SK-N-SH (cell line): ENCODE results near the gene SLIT2. TPM values are rescaled to one million over a fixed set of nuclear protein-coding genes. Genes with fewer than 3 reads are reported as not detected.

ENCODE experiments used
- CTCF ChIA-PET: fragments of 300-600, 350-600 bp; formaldehyde crosslinking; extraction: SDS; loops from one replicate; lab custom pipeline; 2021; lab: Yijun Ruan, JAX
- POLR2A ChIA-PET: fragments of 350-600 bp; sonication (Branson Sonifier 250); formaldehyde crosslinking; extraction: SDS; loops from one replicate; lab custom pipeline; 2020; ENCODE audit warnings: antibody characterized with exemption, inconsistent platforms; lab: Yijun Ruan, JAX
- DNase-seq: peaks from one replicate; pipeline ENCODE4 v3.0.0; 2012
- H2AFZ ChIP-seq: fragments of 200-600 bp; sonication (generic); 2 replicates; pipeline ENCODE4 v1.8.1; 2016; ENCODE audit warnings: antibody characterized with exemption, mild to moderate bottlenecking, low read depth
- H3F3A ChIP-seq: fragments of 200-600 bp; sonication (generic); replicated peaks from 2 replicates; pipeline ENCODE3; 2016; ENCODE audit warnings: antibody characterized with exemption, mild to moderate bottlenecking; ENCODE audit not compliant: insufficient read depth
- H3K27ac ChIP-seq, 2 experiments: fragments of 200-500 bp in 1 of 2; fragments of 200-600 bp in 1 of 2; sonication (Bioruptor generic) in 1 of 2; sonication (generic), shearing (Covaris generic) in 1 of 2; 2 replicates each; pipeline versions ENCODE4 v1.5.1 to v1.6.1; 2014 to 2016; ENCODE audit warnings: low read depth in 2 of 2, inconsistent platforms in 1 of 2, low read length in 1 of 2, mild to moderate bottlenecking in 1 of 2, mixed read lengths in 1 of 2
- H3K27me3 ChIP-seq: fragments of 200-600 bp; sonication (generic), shearing (Covaris generic); 2 replicates; pipeline ENCODE4 v1.6.1; 2016; ENCODE audit warnings: mixed run types; ENCODE audit not compliant: insufficient read depth
- H3K36me3 ChIP-seq, 2 experiments: fragments of 200-500 bp in 1 of 2; fragments of 200-600 bp in 1 of 2; sonication (Bioruptor generic) in 1 of 2; sonication (generic) in 1 of 2; replicated peaks in 1 of 2; 2 replicates each; pipeline versions ENCODE3 to v1.5.1; 2014 to 2016; ENCODE audit warnings: low read length in 1 of 2, mild to moderate bottlenecking in 1 of 2; ENCODE audit not compliant: insufficient read depth in 2 of 2, control insufficient read depth in 1 of 2
- H3K4me1 ChIP-seq, 2 experiments: fragments of 200-500 bp in 1 of 2; fragments of 200-600 bp in 1 of 2; sonication (Bioruptor generic) in 1 of 2; sonication (generic), shearing (Covaris generic) in 1 of 2; 2 replicates each; pipeline versions ENCODE4 v1.5.1 to v1.6.1; 2014 to 2016; ENCODE audit warnings: low read depth in 1 of 2, low read length in 1 of 2, mixed run types in 1 of 2; ENCODE audit not compliant: insufficient read depth in 2 of 2, control insufficient read depth in 1 of 2
- H3K4me2 ChIP-seq: fragments of 200-600 bp; sonication (generic), shearing (Covaris generic); 2 replicates; pipeline ENCODE4 v1.6.1; 2017; ENCODE audit warnings: mixed run types
- H3K4me3 ChIP-seq, 2 experiments: fragments of 200-500 bp in 1 of 2; fragments of 200-600 bp in 1 of 2; sonication (Bioruptor generic) in 1 of 2; sonication (generic), shearing (Covaris generic) in 1 of 2; 2 replicates each; pipeline versions ENCODE4 v1.5.1 to v1.8.1; 2014 to 2016; ENCODE audit warnings: low read depth in 2 of 2, inconsistent platforms in 1 of 2, low read length in 1 of 2, mild to moderate bottlenecking in 1 of 2, mixed read lengths in 1 of 2, moderate library complexity in 1 of 2
- H3K79me2 ChIP-seq: fragments of 200-600 bp; sonication (generic); 2 replicates; pipeline ENCODE4 v1.8.1; 2017; ENCODE audit warnings: mild to moderate bottlenecking; ENCODE audit not compliant: insufficient read depth
- H3K9ac ChIP-seq: fragments of 200-600 bp; sonication (generic); 2 replicates; pipeline ENCODE4 v1.6.1; 2017; ENCODE audit warnings: mixed run types
- H3K9me2 ChIP-seq: fragments of 200-600 bp; sonication (generic); 2 replicates; pipeline ENCODE4 v1.6.1; 2017; ENCODE audit warnings: mixed run types
- H3K9me3 ChIP-seq: fragments of 200-600 bp; sonication (generic); 2 replicates; pipeline ENCODE4 v1.6.1; 2017; ENCODE audit warnings: mixed run types, mild to moderate bottlenecking, moderate library complexity
- H4K20me1 ChIP-seq: fragments of 200-600 bp; sonication (generic); 2 replicates; pipeline ENCODE4 v1.6.1; 2017; ENCODE audit warnings: mild to moderate bottlenecking, mixed run types; ENCODE audit not compliant: insufficient read depth
- CHD2 ChIP-seq: fragments of 150-350 bp; IDR thresholded peaks from 2 replicates; pipeline ENCODE4 v1.6.1; 2018; ENCODE audit warnings: low read length; ENCODE audit not compliant: partially characterized antibody
- EZH2phosphoT487 ChIP-seq: fragments of 200-600 bp; sonication (generic); IDR thresholded peaks from 2 replicates; pipeline ENCODE4 v1.6.1; 2017; ENCODE audit warnings: low read depth, mixed run types, mild to moderate bottlenecking, antibody characterized with exemption, moderate library complexity, borderline replicate concordance
- FOSL2 ChIP-seq: IDR thresholded peaks from 2 replicates; pipeline ENCODE4 v1.4.0; 2012; ENCODE audit warnings: low read depth, mild to moderate bottlenecking, moderate library complexity, borderline replicate concordance
- FOXJ3 ChIP-seq: sonication (generic); formaldehyde crosslinking; IDR thresholded peaks from 2 replicates; pipeline ENCODE4 v1.5.1; 2020; ENCODE audit warnings: mild to moderate bottlenecking, missing genetic modification reagents
- GABPA ChIP-seq: IDR thresholded peaks from 2 replicates; pipeline ENCODE4 v1.4.0; 2012; ENCODE audit warnings: low read depth, mild to moderate bottlenecking
- JUND ChIP-seq: IDR thresholded peaks from 2 replicates; pipeline ENCODE4 v1.4.0; 2012
- NRF1 ChIP-seq: IDR thresholded peaks from 2 replicates; pipeline ENCODE4 v1.6.1; 2012; ENCODE audit warnings: low read depth, mild to moderate bottlenecking, low read length
- POLR2AphosphoS5 ChIP-seq: IDR thresholded peaks from 2 replicates; pipeline ENCODE4 v1.6.1; 2012; ENCODE audit warnings: low read depth, low read length
- RXRA ChIP-seq: IDR thresholded peaks from 2 replicates; pipeline ENCODE4 v1.4.0; 2012; ENCODE audit warnings: low read depth, mild to moderate bottlenecking, borderline replicate concordance
- SIN3A ChIP-seq: IDR thresholded peaks from 2 replicates; pipeline ENCODE4 v1.6.1; 2012; ENCODE audit warnings: low read depth, mild to moderate bottlenecking, low read length, moderate library complexity, borderline replicate concordance
- TAF1 ChIP-seq: IDR thresholded peaks from 2 replicates; pipeline ENCODE4 v1.6.1; 2012; ENCODE audit warnings: low read depth, mild to moderate bottlenecking, low read length, moderate library complexity, borderline replicate concordance
- WGBS: methylation state at CpG from one replicate; pipeline ENCODE4 v1.1.6; 2017; ENCODE audit warnings: low lambda C conversion rate; 5-methylcytosine and 5-hydroxymethylcytosine counted together
- polyA plus RNA-seq, 3 experiments: library from polyadenylated mRNA; depleted of rRNA; stranded (reverse); fragments of >200 nt; gene quantifications; 2 replicates each; pipeline ENCODE4 v1.2.3, GENCODE V29; 2012
- TF ChIP-seq, protein P1 (sequence below): IDR thresholded peaks from 2 replicates; pipeline ENCODE4 v1.4.0; 2012; ENCODE audit warnings: low read depth, borderline replicate concordance
- TF ChIP-seq, protein P2 (sequence below): fragments of 150-350 bp; IDR thresholded peaks from 2 replicates; pipeline ENCODE4 v1.6.1; 2016; ENCODE audit warnings: mild to moderate bottlenecking, low read depth, low read length

Gene SLIT2
- polyA plus RNA-seq, 1 of the 3 experiments (the other 2 are of a cell fraction), result 68.7 TPM

DNA sequence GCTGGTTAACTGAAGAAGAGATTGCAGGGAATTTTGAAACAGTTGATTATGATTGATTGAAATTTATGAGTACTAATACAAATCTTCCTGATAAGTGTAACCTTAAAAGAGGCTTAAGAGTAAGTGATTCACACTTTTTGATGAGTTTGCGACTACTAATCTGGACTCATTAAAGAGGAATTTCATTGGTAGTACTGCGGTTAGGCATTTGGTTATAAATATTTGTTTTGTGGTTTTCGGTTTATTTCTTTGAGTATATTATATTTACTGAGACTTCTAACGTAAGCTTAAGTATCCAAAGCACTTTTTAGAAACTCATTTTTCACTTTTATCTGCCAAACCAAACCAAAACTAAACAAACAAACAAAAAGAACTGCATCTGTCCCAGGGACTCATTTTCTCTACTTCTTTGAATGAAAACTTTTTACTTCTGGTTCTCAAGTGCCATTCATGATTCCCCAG is 20.7 kb downstream of the SLIT2 start:
- Histone ChIP-seq H3K9me2 (no peaks in the 10 kb centered on the region), H3K36me3 (peaks cover 25 to 48% of the 10 kb centered on the region in 2 experiments), H3K9me3 (no peaks in the 10 kb centered on the region), H3K4me3 (no peak overlapping the region), H3K27me3 (no peaks in the 10 kb centered on the region), H4K20me1 (peaks cover 16% of the 10 kb centered on the region; the same call in 1 of the 2 replicates), H3K4me1 (peaks cover 0 to 30% of the 10 kb centered on the region in 2 experiments; a peak in 3 of 4 replicates), H3F3A (no peaks in the 10 kb centered on the region), H3K9ac (no peak overlapping the region), H3K79me2 (peaks cover 93% of the 10 kb centered on the region), H2AFZ (no peak overlapping the region), H3K4me2 (no peak overlapping the region), H3K27ac (no peak overlapping the region; a peak in 1 of 4 replicates)
- WGBS, result 79% methylated on average over 4 of the region's 4 CpGs
- ChIA-PET CTCF (interaction anchor here (1.3 kb wide), 1 partner anchor 24 kb away, joined by 4 read pairs; no protein-coding TSS in a partner anchor), POLR2A (no interaction called here)
- DNase-seq, result no peak
- TF ChIP-seq CHD2, result no peak
- no peak for TF ChIP-seq NRF1
- TF ChIP-seq SIN3A, result no peak
- no peak for TF ChIP-seq JUND
- no peak for TF ChIP-seq FOSL2
- no peak for TF ChIP-seq RXRA
- TF ChIP-seq, protein P1, sequence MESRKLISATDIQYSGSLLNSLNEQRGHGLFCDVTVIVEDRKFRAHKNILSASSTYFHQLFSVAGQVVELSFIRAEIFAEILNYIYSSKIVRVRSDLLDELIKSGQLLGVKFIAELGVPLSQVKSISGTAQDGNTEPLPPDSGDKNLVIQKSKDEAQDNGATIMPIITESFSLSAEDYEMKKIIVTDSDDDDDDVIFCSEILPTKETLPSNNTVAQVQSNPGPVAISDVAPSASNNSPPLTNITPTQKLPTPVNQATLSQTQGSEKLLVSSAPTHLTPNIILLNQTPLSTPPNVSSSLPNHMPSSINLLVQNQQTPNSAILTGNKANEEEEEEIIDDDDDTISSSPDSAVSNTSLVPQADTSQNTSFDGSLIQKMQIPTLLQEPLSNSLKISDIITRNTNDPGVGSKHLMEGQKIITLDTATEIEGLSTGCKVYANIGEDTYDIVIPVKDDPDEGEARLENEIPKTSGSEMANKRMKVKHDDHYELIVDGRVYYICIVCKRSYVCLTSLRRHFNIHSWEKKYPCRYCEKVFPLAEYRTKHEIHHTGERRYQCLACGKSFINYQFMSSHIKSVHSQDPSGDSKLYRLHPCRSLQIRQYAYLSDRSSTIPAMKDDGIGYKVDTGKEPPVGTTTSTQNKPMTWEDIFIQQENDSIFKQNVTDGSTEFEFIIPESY, result no peak
- no peak for TF ChIP-seq GABPA
- TF ChIP-seq TAF1, result no peak
- TF ChIP-seq, all 33 proteins: peak for 0

DNA sequence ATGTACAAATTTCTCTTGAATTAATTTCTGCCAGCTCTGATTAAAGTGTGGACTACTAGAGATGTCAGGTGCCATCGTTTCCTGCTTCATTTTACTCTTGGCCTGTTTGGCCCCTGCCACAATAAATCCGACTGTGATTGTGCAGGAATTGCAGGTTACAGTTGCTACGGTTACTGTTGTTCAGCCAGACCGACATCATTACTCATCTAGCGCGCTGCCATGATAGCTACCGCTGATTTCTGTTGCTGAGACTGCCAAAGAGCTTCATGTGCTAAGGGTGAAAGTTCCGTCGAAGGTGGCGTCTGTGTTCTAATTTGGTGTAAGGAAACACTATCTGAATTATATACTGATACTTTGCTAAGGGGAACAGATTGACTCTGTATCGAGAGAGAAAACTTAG is 22.1 kb downstream of the SLIT2 start:
- POLR2A ChIA-PET, result no interaction called here
- peaks cover 90% of the 10 kb centered on the region for H3K79me2 ChIP-seq
- DNase-seq, result no peak

More for the DNA sequence above, 22.1 kb downstream of the SLIT2 start:
- Histone ChIP-seq H3F3A (no peaks in the 10 kb centered on the region), H4K20me1 (peaks cover 16% of the 10 kb centered on the region; the same call in 1 of the 2 replicates), H3K4me3 (no peak overlapping the region), H3K9ac (no peak overlapping the region), H3K36me3 (peaks cover 20 to 43% of the 10 kb centered on the region in 2 experiments), H3K27me3 (no peaks in the 10 kb centered on the region), H3K9me3 (no peaks in the 10 kb centered on the region), H3K27ac (no peak overlapping the region), H2AFZ (no peak overlapping the region), H3K9me2 (no peaks in the 10 kb centered on the region), H3K4me1 (peaks cover 0 to 22% of the 10 kb centered on the region in 2 experiments; a peak in 3 of 4 replicates), H3K4me2 (no peak overlapping the region)
- WGBS, result 90% methylated on average over 11 of the region's 11 CpGs
- TF ChIP-seq CHD2 (no peak), JUND (no peak), POLR2AphosphoS5 (no peak), EZH2phosphoT487 (no peak), FOXJ3 (CRISPR knock-in tag) (no peak)
- TF ChIP-seq, protein P1, result no peak
- TF ChIP-seq, protein P2, sequence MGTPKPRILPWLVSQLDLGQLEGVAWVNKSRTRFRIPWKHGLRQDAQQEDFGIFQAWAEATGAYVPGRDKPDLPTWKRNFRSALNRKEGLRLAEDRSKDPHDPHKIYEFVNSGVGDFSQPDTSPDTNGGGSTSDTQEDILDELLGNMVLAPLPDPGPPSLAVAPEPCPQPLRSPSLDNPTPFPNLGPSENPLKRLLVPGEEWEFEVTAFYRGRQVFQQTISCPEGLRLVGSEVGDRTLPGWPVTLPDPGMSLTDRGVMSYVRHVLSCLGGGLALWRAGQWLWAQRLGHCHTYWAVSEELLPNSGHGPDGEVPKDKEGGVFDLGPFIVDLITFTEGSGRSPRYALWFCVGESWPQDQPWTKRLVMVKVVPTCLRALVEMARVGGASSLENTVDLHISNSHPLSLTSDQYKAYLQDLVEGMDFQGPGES, result no peak
- CTCF ChIA-PET, result no interaction called here
